Tibial nerve (tissue), 4 donors: ENCODE results near the gene SH2D7.

ENCODE experiments used
- EP300 ChIP-seq, 2 donors: sonication (generic); formaldehyde crosslinking; IDR thresholded peaks; one replicate each; pipeline ENCODE4 v1.6.1; 2017; ENCODE audit warnings: antibody characterized with exemption in 2 of 2, mild to moderate bottlenecking in 1 of 2
- TF ChIP-seq, protein P1 (sequence below), 5 experiments: fragments of 200-600 bp in 3 of 5; fragments of 450-650 bp in 2 of 5; sonication (generic) in 3 of 5; IDR thresholded peaks; one replicate each; pipeline ENCODE4 v1.5.1; 2016 to 2019; ENCODE audit warnings: antibody characterized with exemption in 5 of 5, mild to moderate bottlenecking in 3 of 5, moderate library complexity in 2 of 5

DNA sequence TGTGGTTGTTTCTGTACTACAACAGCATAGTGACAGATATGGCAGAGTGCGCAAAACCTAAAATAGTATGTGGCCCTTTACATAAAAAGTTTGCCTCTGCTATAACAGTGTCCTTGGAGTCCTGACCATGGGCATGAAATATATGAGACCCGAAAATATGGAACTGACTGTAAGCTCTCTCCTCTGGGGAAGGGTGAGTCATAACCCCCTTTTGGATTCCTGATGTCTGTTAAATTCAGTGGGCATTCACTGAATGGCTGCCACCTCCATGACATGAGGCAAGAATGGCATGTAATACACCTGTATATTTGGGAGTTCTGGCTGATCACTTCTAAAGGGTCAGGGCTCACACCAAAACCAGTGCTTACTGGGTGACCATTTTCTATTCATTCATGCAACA lies 21.0 kb upstream of the SH2D7 start:
- TF ChIP-seq, protein P1, sequence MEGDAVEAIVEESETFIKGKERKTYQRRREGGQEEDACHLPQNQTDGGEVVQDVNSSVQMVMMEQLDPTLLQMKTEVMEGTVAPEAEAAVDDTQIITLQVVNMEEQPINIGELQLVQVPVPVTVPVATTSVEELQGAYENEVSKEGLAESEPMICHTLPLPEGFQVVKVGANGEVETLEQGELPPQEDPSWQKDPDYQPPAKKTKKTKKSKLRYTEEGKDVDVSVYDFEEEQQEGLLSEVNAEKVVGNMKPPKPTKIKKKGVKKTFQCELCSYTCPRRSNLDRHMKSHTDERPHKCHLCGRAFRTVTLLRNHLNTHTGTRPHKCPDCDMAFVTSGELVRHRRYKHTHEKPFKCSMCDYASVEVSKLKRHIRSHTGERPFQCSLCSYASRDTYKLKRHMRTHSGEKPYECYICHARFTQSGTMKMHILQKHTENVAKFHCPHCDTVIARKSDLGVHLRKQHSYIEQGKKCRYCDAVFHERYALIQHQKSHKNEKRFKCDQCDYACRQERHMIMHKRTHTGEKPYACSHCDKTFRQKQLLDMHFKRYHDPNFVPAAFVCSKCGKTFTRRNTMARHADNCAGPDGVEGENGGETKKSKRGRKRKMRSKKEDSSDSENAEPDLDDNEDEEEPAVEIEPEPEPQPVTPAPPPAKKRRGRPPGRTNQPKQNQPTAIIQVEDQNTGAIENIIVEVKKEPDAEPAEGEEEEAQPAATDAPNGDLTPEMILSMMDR (IDR thresholded peaks at IDR 0.05): no peak
- no peak for TF ChIP-seq EP300 (IDR thresholded peaks at IDR 0.05)
